Retinal pigment epithelial cell (primary cell): Measurements from ENCODE around the gene CD37.

Experiments
- DNase-seq: peaks from one replicate; pipeline ENCODE4 v3.0.0-alpha.2; 2010; ENCODE audit warnings: low read depth
- H3K4me3 ChIP-seq: 2 replicates; pipeline ENCODE4 v1.5.1; 2011; ENCODE audit warnings: mild to moderate bottlenecking, low read length, control low read depth, moderate library complexity
- TF ChIP-seq, protein P1 (sequence below): conservative IDR thresholded peaks from 2 replicates; pipeline ENCODE4 v1.5.1; 2011; ENCODE audit warnings: low read depth, low read length, control low read depth, inconsistent platforms

The CD37 gene

DNA sequence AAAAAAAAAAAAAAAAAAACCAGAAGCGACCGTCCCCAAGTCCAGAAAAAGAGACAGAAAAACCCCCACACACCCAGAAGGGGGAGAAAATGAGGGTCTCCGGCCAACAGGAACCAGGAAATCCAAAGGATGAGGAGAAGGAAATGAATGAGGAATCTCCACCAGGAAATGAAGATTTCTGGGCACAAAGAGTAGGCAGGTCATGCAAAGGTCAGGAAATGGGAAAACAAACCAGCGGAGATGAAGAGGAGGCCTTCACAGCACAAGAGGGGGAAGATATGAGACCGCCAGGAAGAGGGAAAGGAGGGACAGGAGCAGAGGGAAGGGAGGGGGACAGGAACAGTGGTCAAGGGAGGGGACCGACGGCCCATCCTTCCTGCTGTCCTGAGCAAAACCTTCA lies 21.2 kb downstream of the CD37 start:
- DNase-seq: no peak
- TF ChIP-seq, protein P1, sequence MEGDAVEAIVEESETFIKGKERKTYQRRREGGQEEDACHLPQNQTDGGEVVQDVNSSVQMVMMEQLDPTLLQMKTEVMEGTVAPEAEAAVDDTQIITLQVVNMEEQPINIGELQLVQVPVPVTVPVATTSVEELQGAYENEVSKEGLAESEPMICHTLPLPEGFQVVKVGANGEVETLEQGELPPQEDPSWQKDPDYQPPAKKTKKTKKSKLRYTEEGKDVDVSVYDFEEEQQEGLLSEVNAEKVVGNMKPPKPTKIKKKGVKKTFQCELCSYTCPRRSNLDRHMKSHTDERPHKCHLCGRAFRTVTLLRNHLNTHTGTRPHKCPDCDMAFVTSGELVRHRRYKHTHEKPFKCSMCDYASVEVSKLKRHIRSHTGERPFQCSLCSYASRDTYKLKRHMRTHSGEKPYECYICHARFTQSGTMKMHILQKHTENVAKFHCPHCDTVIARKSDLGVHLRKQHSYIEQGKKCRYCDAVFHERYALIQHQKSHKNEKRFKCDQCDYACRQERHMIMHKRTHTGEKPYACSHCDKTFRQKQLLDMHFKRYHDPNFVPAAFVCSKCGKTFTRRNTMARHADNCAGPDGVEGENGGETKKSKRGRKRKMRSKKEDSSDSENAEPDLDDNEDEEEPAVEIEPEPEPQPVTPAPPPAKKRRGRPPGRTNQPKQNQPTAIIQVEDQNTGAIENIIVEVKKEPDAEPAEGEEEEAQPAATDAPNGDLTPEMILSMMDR: no peak
- no peak overlapping the region for H3K4me3 ChIP-seq

DNA sequence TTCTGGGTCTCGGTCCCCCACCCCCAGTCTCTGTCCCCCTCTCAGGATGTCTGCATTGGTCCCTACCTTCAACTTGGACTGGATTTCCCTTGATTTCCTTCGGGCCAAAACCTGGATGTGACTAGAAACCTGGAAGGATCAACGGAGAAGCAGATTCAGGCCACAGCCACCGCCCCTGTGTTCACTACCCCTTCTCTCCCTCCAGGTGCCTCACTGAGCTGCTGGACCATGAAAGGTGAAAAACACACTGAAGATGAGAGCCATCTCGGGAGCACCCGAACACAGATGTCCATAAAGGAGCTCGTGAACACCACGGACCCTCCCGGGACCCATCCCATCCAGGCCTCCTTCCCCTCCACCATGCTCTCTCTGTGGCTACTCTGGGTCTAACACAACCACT lies 22.0 kb downstream of the CD37 start:
- H3K4me3 ChIP-seq: no peak overlapping the region
- TF ChIP-seq, protein P1: no peak

DNA sequence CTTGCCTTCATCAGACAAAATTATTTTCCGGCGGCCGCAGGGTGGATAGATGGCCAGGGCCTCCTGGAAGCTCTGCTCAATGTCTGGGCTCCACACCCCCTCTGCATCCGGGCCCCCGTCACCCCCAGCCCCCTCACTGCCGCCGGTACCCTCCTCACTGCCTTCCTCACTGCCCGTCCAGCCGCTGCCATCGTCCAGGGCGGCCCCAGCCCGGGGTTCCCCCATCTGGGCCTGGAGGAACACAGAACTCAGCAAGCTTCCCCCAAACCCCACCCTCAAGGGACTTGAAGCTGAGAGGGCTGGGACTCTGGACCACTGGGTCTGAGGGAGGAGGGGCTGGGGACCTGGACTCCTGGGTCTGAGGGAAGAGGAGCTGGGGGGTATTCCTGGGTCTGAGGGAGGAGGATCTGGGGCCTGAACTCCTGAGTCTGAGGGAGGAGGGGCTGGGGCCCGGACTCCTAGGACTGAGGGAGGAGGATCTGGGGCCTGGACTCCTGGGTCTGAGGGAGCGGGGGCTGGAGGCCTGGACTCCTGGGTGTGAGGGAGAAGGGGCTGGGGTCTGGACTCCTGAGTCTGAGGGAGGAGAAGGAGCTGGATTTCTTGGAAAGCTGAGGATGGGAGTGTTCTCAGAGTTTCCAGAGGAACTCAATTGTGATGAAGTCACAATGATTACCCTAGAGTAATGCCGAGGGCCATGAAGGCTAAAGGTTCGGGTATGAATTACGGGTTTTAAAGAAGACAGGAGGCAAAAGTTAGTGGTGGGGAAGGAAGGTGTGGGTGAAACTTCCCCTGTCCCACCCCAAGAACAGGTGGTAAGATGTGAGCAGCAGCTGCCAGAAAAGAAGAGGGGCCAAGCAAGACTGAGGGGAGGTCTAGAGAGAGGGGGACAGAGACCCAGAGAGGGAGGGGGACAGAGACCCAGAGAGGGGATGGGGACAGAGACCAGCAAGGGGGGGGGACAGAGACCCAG lies 24.9 kb downstream of the CD37 start:
- H3K4me3 ChIP-seq: peak overlapping the region; percentile 88
- no peak for DNase-seq
- TF ChIP-seq, protein P1: no peak

More for the DNA sequence above, 22.0 kb downstream of the CD37 start:
- DNase-seq: no peak

DNA sequence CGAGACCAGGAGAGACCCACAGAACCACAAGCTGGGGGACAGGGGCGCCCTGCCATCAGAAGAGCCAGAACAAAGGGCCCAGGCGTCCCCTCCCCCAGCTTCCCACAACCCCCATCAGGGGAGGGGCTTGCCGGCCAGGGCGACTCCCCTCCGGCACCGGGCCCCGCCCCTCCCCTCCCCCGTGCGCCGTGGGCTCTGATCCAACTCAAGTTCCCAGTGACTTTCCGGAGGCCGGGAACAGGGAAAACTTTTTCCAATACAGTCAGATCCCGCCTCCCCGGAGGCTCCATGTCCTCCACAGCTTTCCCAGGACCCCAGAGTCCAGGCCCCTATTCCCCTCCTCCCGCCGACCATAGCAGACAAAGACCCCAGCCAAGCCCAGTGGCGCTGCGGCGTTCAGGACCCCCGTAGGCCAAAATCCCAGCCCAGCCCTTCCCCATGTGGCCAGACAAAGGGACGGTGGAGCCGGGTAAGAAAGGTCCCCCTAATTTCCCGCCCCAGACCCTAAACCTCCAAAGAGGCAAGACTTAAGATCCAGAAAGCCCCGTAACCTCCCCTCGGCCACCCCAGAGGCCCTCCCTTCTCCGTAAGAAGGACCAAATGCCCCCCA lies 26.3 kb downstream of the CD37 start:
- peak; percentile 39 for DNase-seq
- TF ChIP-seq, protein P1: no peak

DNA sequence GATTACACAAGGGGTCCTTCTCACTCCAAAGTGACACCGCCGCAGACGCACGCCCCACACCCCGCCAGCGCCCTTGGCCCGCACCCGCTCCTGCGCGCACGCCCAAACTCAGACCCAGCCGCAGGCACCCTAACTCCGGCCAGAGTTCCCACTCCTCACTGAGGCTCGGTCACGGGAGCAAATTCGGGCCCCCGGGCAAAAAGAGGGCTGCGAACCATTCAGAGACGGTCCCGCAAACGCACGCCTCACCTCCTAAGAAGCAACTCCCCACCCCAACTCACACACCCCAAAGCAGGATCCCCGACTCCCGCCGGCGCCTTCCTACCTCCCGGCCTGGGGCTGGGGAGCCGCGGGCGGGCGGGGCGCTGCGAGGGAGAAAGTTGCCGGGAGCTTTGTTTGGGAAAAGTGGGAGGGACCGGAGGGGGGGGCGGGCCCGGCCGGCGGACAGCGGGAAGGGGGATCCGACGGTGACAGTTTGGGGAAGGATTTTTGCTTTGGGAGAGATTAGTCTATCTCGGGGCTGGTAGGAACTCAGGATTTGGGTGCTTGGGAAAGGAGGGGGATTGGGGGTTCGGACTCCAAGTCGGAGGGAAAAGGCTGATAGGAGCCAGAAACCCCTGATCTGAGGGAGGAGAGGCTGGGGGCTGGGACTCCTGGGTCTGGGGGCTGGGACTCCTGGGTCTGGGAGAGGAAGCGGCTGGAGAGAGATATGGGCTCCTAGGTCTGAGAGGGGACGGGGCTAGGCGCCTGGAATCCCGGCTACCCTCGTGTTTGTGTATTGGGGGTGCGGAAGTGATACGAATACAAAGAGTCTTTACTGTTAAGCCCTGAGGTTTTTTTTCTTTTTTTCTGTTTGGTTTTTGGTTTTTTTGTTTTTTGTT lies 27.1 kb downstream of the CD37 start, which contains the start of gene TEAD2:
Gene TEAD2 (minus strand): TSS at position 369 of the 881 bp plus-strand sequence. CDS start 2,341 bp downstream, outside the sequence.
- TF ChIP-seq, protein P1: no peak
- H3K4me3 ChIP-seq: peak within 1 kb of the TSS; percentile 88
- no peak for DNase-seq

More for the DNA sequence above, 26.3 kb downstream of the CD37 start:
- peak overlapping the region; percentile 88 for H3K4me3 ChIP-seq

DNA sequence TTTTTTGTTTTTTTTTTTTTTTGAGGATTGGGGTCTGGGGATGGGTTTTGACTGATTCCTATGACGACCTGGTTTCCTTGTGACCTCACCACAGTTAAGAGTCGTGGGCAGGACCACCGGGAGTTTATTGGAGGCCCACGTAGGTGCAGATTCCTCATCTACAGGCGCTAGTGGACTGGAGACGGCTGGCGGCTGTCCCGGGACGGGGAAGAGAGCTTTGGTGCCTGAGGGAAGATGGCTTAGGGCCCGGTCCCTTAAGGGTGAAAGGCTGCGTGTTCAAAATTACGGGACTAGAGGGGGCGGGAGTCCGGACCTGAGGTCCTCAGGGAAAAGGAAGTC lies 27.7 kb downstream of the CD37 start:
- peak overlapping the region; percentile 88 for H3K4me3 ChIP-seq
- TF ChIP-seq, protein P1: no peak
- no peak for DNase-seq
